Psoas muscle (tissue), 8 donors: ENCODE results near the gene DTNA. TPM values are rescaled to one million over a fixed set of nuclear protein-coding genes. Genes with fewer than 3 reads are reported as not detected.
A peak's percentile ranks its signal among the peaks of the same experiment; 100 is the strongest.

ENCODE experiments used
- ATAC-seq, 4 donors: fragments of 200-7000 bp; cut with Tn5 transposase; one replicate each; pipeline ENCODE4 v1.9.1; 2020; ENCODE audit warnings: moderate library complexity in 3 of 4, mild to moderate bottlenecking in 2 of 4
- DNase-seq, 2 donors: peaks; one replicate each; pipeline ENCODE4 v3.0.0-alpha.2; 2020
- H3K27ac ChIP-seq: fragments of 200-600 bp; one replicate; pipeline ENCODE4 v1.8.0; 2022
- H3K27me3 ChIP-seq, 3 donors: fragments of 200-600 bp in 1 of 3; one replicate each; pipeline versions ENCODE4 v1.6.1 to v1.8.0; 2013 to 2022; ENCODE audit warnings: low read length in 2 of 3, mild to moderate bottlenecking in 2 of 3, moderate library complexity in 1 of 3; ENCODE audit not compliant: insufficient read depth in 3 of 3
- H3K36me3 ChIP-seq, 2 donors: fragments of 200-600 bp in 1 of 2; one replicate each; pipeline versions ENCODE4 v1.6.1 to v1.8.0; 2013 to 2022; ENCODE audit warnings: low read depth in 1 of 2, mild to moderate bottlenecking in 1 of 2, moderate library complexity in 1 of 2; ENCODE audit not compliant: insufficient read depth in 1 of 2
- H3K4me1 ChIP-seq: fragments of 200-600 bp; one replicate; pipeline ENCODE4 v1.8.0; 2022
- H3K4me3 ChIP-seq: fragments of 200-600 bp; one replicate; pipeline ENCODE4 v1.8.0; 2022; ENCODE audit warnings: mild to moderate bottlenecking
- H3K9me3 ChIP-seq: fragments of 200-600 bp; one replicate; pipeline ENCODE4 v1.8.0; 2022
- CTCF ChIP-seq: fragments of 200-600 bp; IDR thresholded peaks from one replicate; pipeline ENCODE4 v1.8.0; 2022; ENCODE audit warnings: antibody characterized with exemption
- whole genome bisulfite sequencing, 3 donors: extraction: QIAGEN DNeasy Blood & Tissue Kit; methylation state at CpG; one replicate each; pipeline versions ENCODE4 v1.1.6 to v1.1.7; 2013; 5-methylcytosine and 5-hydroxymethylcytosine counted together
- intact Hi-C, 2 donors: fragments of 100-400 bp; cut with DNase I; formaldehyde crosslinking; loops; one replicate each; pipeline versions ENCODE4 v1.11.0 to v1.14.2; 2022
- polyA plus RNA-seq, 3 donors: library from polyadenylated mRNA; stranded (reverse); fragments of 200-250 nt; gene quantifications; one replicate each; pipeline ENCODE4 v1.2.3, GENCODE V29; 2013
- total RNA-seq, 4 donors: library from RNA; stranded (reverse); fragmentation: NEBNext Ultra II Directional in 2 of 4; extraction: Animal tissue kit (Norgen Biotek cat#: 25700) in 2 of 4; gene quantifications; one replicate each; pipeline versions ENCODE4 v1.2.1 to v1.2.4, GENCODE V29; 2021 to 2023
- donor health status: healthy with polysubstance abuse.
- donor health status: DM: no; HTN: no; CAD: no; lungs with moderate emphysema.
- donor health status: Bipolar disorder and iron deficiency.
- donor health status: healthy.
- donor health status: DM: yes; HTN: yes; CAD: no.
- donor health status: DM: no; HTN: no; CAD: no.
- donor health status: DM: no; HTN: no; CAD: no.
- donor health status: DM: yes; HTN: yes; CAD: no.

DTNA gene
- total and polyA plus RNA-seq, 7 donors: 12.6 to 103 (median 82.0) TPM

- Histone ChIP-seq H3K9me3 (no peaks in the 10 kb centered on the region), H3K4me3 (no peak overlapping the region), H3K27me3 (no peaks in the 10 kb centered on the region), H3K4me1 (peaks cover 6% of the 10 kb centered on the region), H3K36me3 (peaks cover 6 to 66% of the 10 kb centered on the region in 2 donors), H3K27ac (peak overlapping the region; percentile 28)
- WGBS, 3 donors: 83 to 96% (median 89%) methylated on average over 1 of the region's 1 CpG
- intact Hi-C loops: loop anchor here (10.0 kb wide), 2 partner anchors 89 to 229 kb away; no protein-coding TSS in a partner anchor
- ATAC-seq (no peak), DNase-seq (no peak)
- TF ChIP-seq CTCF: no peak
These were observed 176.1 kb downstream of the DTNA start for GRCh38 chr18:34886177-34886576.

GRCh38 chr18:34887881-34888580 is 177.9 kb downstream of the DTNA start:
- Histone ChIP-seq H3K4me1 (no peaks in the 10 kb centered on the region), H3K9me3 (no peaks in the 10 kb centered on the region), H3K4me3 (no peak overlapping the region), H3K27me3 (no peaks in the 10 kb centered on the region), H3K36me3 (peaks cover 6 to 73% of the 10 kb centered on the region in 2 donors), H3K27ac (peak overlapping the region; percentile 6)
- ATAC-seq: no peak
- intact Hi-C loops: loop anchor here (10.0 kb wide), 2 partner anchors 87 to 227 kb away; no protein-coding TSS in a partner anchor
- WGBS, 3 donors: 79 to 84% (median 80%) methylated on average over 4 of the region's 4 CpGs
- DNase-seq: no peak
- TF ChIP-seq CTCF: no peak

- Histone ChIP-seq H3K4me1 (no peaks in the 10 kb centered on the region), H3K27me3 (no peaks in the 10 kb centered on the region), H3K27ac (no peak overlapping the region), H3K36me3 (peaks cover under 1 to 68% of the 10 kb centered on the region in 2 donors), H3K9me3 (no peaks in the 10 kb centered on the region), H3K4me3 (no peak overlapping the region)
- no peak for TF ChIP-seq CTCF
- DNase-seq (no peak), ATAC-seq (no peak)
- 71 to 97% (median 80%) methylated on average over 6 of the region's 6 CpGs for WGBS, 3 donors
- intact Hi-C loops: no loop called here
These were observed 180.5 kb downstream of the DTNA start for GRCh38 chr18:34890486-34891085.

- peak; percentile 74 to 96 (median 96) for ATAC-seq
- Histone ChIP-seq H3K27me3 (no peaks in the 10 kb centered on the region), H3K36me3 (peaks cover 0 to 57% of the 10 kb centered on the region in 2 donors), H3K9me3 (no peaks in the 10 kb centered on the region), H3K4me1 (no peaks in the 10 kb centered on the region), H3K27ac (no peak overlapping the region), H3K4me3 (no peak overlapping the region)
- TF ChIP-seq CTCF: no peak
- 61 to 83% (median 66%) methylated on average over 3 of the region's 3 CpGs for WGBS, 3 donors
- intact Hi-C loops: no loop called here
- DNase-seq: peak in 1 of 2 donors; percentile 57
These were observed 182.3 kb downstream of the DTNA start for GRCh38 chr18:34892379-34892778.
